Ovary (tissue), 3 donors: ENCODE results near the gene CDK11A.
"Not testable (repeated sequence)": the region's sequence is repeated elsewhere in the genome, so short reads cannot be mapped to it uniquely, and the experiment has no call there.

ENCODE experiments used
- EP300 ChIP-seq: sonication (generic); formaldehyde crosslinking; IDR thresholded peaks from one replicate; pipeline ENCODE4 v1.6.1; 2017; ENCODE audit warnings: antibody characterized with exemption
- POLR2A ChIP-seq: fragments of 450-650 bp; IDR thresholded peaks from one replicate; pipeline ENCODE4 v1.6.1; 2017; ENCODE audit warnings: antibody characterized with exemption, mild to moderate bottlenecking, moderate library complexity
- TF ChIP-seq, protein P1 (sequence below), 3 donors: fragments of 450-650 bp in 2 of 3; fragments of 200-600 bp in 1 of 3; IDR thresholded peaks; one replicate each; pipeline versions ENCODE4 v1.5.1 to v1.8.0; 2016 to 2022; ENCODE audit warnings: antibody characterized with exemption in 3 of 3, mild to moderate bottlenecking in 1 of 3
- donor health status: DM: no; HTN: no; CAD: no.

DNA sequence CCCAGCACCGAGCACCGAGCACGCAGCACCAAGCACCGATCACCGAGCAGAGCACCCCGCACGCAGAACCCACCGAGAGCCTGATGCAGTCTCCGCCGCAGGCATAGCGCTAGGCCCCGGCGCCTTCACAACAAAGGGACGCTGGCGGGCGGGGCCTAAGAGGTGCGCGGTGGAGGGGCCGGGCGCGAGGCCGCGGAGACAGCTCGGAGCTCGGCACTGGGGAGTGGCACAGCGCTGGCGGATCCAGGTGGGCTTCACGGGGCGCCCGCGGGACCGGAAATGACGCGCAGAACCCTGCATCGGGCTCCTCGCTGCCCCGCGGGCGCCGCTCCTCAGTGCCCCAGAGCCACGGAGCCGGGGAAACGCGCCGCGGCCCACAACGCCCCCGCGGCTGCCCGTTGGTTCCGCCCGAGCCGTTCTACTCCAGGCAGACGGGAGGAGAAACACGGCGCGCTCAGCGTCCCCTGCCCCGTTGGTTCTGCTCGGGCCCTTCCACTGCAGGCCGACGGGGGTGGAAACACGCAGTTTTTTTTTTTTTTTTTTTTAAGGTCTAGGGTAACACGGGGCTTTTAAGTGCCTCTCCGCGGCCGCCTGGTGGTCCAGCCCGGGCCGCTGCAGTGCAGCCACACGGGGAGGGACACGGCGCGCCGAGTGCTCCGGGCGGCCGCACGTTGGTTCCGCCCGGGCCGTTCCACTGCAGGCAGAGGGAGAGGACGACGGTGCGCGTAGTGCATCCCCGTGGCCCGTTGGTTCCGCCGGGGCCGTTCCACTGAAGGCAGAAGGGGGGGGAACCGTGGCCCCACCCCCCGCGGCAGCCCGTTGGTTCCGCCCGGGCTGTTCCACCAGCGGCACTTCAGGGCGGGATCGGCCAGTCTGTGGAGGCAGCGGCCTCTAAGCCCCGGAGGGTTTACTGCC lies 21.8 kb upstream of the CDK11A start:
- TF ChIP-seq, protein P1, sequence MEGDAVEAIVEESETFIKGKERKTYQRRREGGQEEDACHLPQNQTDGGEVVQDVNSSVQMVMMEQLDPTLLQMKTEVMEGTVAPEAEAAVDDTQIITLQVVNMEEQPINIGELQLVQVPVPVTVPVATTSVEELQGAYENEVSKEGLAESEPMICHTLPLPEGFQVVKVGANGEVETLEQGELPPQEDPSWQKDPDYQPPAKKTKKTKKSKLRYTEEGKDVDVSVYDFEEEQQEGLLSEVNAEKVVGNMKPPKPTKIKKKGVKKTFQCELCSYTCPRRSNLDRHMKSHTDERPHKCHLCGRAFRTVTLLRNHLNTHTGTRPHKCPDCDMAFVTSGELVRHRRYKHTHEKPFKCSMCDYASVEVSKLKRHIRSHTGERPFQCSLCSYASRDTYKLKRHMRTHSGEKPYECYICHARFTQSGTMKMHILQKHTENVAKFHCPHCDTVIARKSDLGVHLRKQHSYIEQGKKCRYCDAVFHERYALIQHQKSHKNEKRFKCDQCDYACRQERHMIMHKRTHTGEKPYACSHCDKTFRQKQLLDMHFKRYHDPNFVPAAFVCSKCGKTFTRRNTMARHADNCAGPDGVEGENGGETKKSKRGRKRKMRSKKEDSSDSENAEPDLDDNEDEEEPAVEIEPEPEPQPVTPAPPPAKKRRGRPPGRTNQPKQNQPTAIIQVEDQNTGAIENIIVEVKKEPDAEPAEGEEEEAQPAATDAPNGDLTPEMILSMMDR (IDR thresholded peaks at IDR 0.05) = peak in 2 of 3 donors; percentile 75 to 87
- peak; percentile 48 for TF ChIP-seq POLR2A
- not testable (repeated sequence) for TF ChIP-seq EP300
